ENCODE data around the gene TPRG1. TPM values are rescaled to one million over a fixed set of nuclear protein-coding genes. Genes with fewer than 3 reads are reported as not detected.

Gene TPRG1
- total RNA-seq, 2 experiments from 2014 or later, result 2.1 to 2.9 TPM

DNA sequence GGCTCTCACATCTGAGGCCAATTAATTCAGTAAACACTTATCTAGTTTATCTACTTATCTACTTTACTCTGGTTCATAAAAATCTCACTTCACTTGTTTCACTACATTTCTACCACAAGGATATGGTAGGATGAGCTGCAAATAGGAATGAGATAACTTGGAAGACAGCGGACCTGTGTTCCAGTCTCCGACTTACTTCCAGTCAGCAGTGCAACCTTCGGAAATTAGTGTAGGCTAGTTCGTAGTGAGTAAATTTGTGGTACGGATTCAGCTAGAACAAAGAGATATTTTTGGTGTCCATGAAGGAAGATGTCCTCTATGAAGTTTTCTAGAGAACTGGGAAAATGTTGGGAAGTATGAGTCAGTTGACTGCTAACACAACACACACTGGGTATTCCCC, 66.3 kb downstream of the TPRG1 start:
- Mint-ChIP-seq H3K9me3 (peaks cover 4% of the 10 kb centered on the region), H3K4me3 (no peak overlapping the region), H3K36me3 (ENCODE audit: low read depth) (no peaks in the 10 kb centered on the region), H3K27ac (no peak overlapping the region), H3K4me1 (ENCODE audit: low read depth) (no peaks in the 10 kb centered on the region), H3K27me3 (no peaks in the 10 kb centered on the region)
- intact Hi-C loops (cut with DNase I, micrococcal nuclease), result no loop called here
- no peak overlapping the region for H3K27ac ChIP-seq (ENCODE audit: low read depth in 1 of 2, low read length in 2 of 2)
- H3K4me1 ChIP-seq (ENCODE audit: insufficient read depth, low read length), result no peaks in the 10 kb centered on the region
- peaks cover 0 to 2% of the 10 kb centered on the region in 2 experiments for H3K9me3 ChIP-seq (ENCODE audit: control insufficient read depth in 1 of 2, insufficient read depth in 1 of 2, low read length in 2 of 2)
- DNase-seq (no peak), ATAC-seq (ENCODE audit: poor library complexity) (no peak)
- no peaks in the 10 kb centered on the region for H3K27me3 ChIP-seq (ENCODE audit: control insufficient read depth in 1 of 2, insufficient read depth in 2 of 2, low read length in 2 of 2)
- no peak overlapping the region for H3K4me3 ChIP-seq (ENCODE audit: low read length)
- ChIA-PET CTCF (no interaction called here), POLR2A (no interaction called here)
- TF ChIP-seq CTCF (IDR thresholded peaks at IDR 0.05), result no peak
- no peaks in the 10 kb centered on the region for H3K36me3 ChIP-seq (ENCODE audit: insufficient read depth, low read length)

- no peaks in the 10 kb centered on the region for H3K27me3 Mint-ChIP-seq
- POLR2A ChIA-PET, result no interaction called here
- intact Hi-C loops (cut with DNase I, micrococcal nuclease), result no loop called here
- ATAC-seq (ENCODE audit: poor library complexity) (no peak), DNase-seq (no peak)
- Histone ChIP-seq H3K4me1 (ENCODE audit: insufficient read depth, low read length) (no peaks in the 10 kb centered on the region), H3K27me3 (ENCODE audit: control insufficient read depth in 1 of 2, insufficient read depth in 2 of 2, low read length in 2 of 2) (no peaks in the 10 kb centered on the region), H3K27ac (ENCODE audit: low read depth in 1 of 2, low read length in 2 of 2) (no peak overlapping the region), H3K36me3 (ENCODE audit: insufficient read depth, low read length) (no peaks in the 10 kb centered on the region), H3K4me3 (ENCODE audit: low read length) (no peak overlapping the region), H3K9me3 (ENCODE audit: control insufficient read depth in 1 of 2, insufficient read depth in 1 of 2, low read length in 2 of 2) (peaks cover 0 to 8% of the 10 kb centered on the region in 2 experiments)
- no peaks in the 10 kb centered on the region for H3K36me3 Mint-ChIP-seq (ENCODE audit: low read depth)
- CTCF ChIA-PET, result no interaction called here
- no peak overlapping the region for H3K27ac Mint-ChIP-seq
- H3K4me3 Mint-ChIP-seq, result no peak overlapping the region
- no peaks in the 10 kb centered on the region for H3K4me1 Mint-ChIP-seq (ENCODE audit: low read depth)
- H3K9me3 Mint-ChIP-seq, result peaks cover 7% of the 10 kb centered on the region
- no peak for TF ChIP-seq CTCF (IDR thresholded peaks at IDR 0.05)
Observed at GRCh38 chr3:189239616-189240015, 67.8 kb downstream of the TPRG1 start.

- no peak overlapping the region for H3K4me3 Mint-ChIP-seq
- POLR2A ChIA-PET, result no interaction called here
- Histone ChIP-seq H3K27ac (ENCODE audit: low read depth in 1 of 2, low read length in 2 of 2) (no peak overlapping the region), H3K4me3 (ENCODE audit: low read length) (no peak overlapping the region), H3K27me3 (ENCODE audit: control insufficient read depth in 1 of 2, insufficient read depth in 2 of 2, low read length in 2 of 2) (no peaks in the 10 kb centered on the region), H3K36me3 (ENCODE audit: insufficient read depth, low read length) (no peaks in the 10 kb centered on the region), H3K4me1 (ENCODE audit: insufficient read depth, low read length) (no peaks in the 10 kb centered on the region), H3K9me3 (ENCODE audit: control insufficient read depth in 1 of 2, insufficient read depth in 1 of 2, low read length in 2 of 2) (no peaks in the 10 kb centered on the region)
- H3K9me3 Mint-ChIP-seq, result peaks cover 2% of the 10 kb centered on the region
- DNase-seq (no peak), ATAC-seq (ENCODE audit: poor library complexity) (no peak)
- no peaks in the 10 kb centered on the region for H3K4me1 Mint-ChIP-seq (ENCODE audit: low read depth)
- intact Hi-C loops (cut with DNase I, micrococcal nuclease), result no loop called here
- no peaks in the 10 kb centered on the region for H3K36me3 Mint-ChIP-seq (ENCODE audit: low read depth)
- no peak overlapping the region for H3K27ac Mint-ChIP-seq
- H3K27me3 Mint-ChIP-seq, result no peaks in the 10 kb centered on the region
- TF ChIP-seq CTCF (IDR thresholded peaks at IDR 0.05), result no peak
- CTCF ChIA-PET, result no interaction called here
Observed at GRCh38 chr3:189249987-189250386, 78.2 kb downstream of the TPRG1 start.
